HL-60 (cell line): ENCODE results near the gene ATP8B3.
"Not testable (repeated sequence)": the region's sequence is repeated elsewhere in the genome, so short reads cannot be mapped to it uniquely, and the experiment has no call there.

ENCODE experiments used
- DNase-seq, 2 experiments: peaks; one replicate each; pipeline ENCODE4 v3.0.0-alpha.2; 2010 to 2020; ENCODE audit warnings: low read depth in 1 of 2, low spot score in 1 of 2
- H3K27ac ChIP-seq: fragments of 250-450 bp; sonication (Bioruptor Pico); replicated peaks from 2 replicates; pipeline ENCODE4 v1.5.1; 2020; ENCODE audit warnings: mild to moderate bottlenecking, moderate library complexity
- H3K27me3 ChIP-seq: fragments of 250-450 bp; sonication (Bioruptor Pico); 2 replicates; pipeline ENCODE4 v1.5.1; 2021; ENCODE audit warnings: mild to moderate bottlenecking, moderate library complexity; ENCODE audit not compliant: insufficient read depth, poor library complexity, severe bottlenecking
- H3K4me3 ChIP-seq: replicated peaks from 2 replicates; pipeline ENCODE4 v1.5.1; 2011; ENCODE audit warnings: mild to moderate bottlenecking, control low read depth, low read length; ENCODE audit not compliant: insufficient read depth
- GABPA ChIP-seq: IDR thresholded peaks from 2 replicates; pipeline ENCODE4 v1.6.1; 2012; ENCODE audit warnings: low read depth
- POLR2AphosphoS5 ChIP-seq: IDR thresholded peaks from 2 replicates; pipeline ENCODE4 v1.6.1; 2012; ENCODE audit warnings: low read depth
- SPI1 ChIP-seq: IDR thresholded peaks from 2 replicates; pipeline ENCODE4 v1.6.1; 2012; ENCODE audit warnings: low read depth, mild to moderate bottlenecking, borderline replicate concordance
- TF ChIP-seq, protein P1 (sequence below): IDR thresholded peaks from 2 replicates; pipeline ENCODE4 v1.6.1; 2012; ENCODE audit warnings: low read depth; ENCODE audit not compliant: insufficient replicate concordance
- TF ChIP-seq, protein P2 (sequence below): IDR thresholded peaks from one replicate; pipeline ENCODE4 v1.5.1; 2011; ENCODE audit warnings: low read length, control low read depth, inconsistent platforms; ENCODE audit not compliant: insufficient read depth

The ATP8B3 gene

DNA sequence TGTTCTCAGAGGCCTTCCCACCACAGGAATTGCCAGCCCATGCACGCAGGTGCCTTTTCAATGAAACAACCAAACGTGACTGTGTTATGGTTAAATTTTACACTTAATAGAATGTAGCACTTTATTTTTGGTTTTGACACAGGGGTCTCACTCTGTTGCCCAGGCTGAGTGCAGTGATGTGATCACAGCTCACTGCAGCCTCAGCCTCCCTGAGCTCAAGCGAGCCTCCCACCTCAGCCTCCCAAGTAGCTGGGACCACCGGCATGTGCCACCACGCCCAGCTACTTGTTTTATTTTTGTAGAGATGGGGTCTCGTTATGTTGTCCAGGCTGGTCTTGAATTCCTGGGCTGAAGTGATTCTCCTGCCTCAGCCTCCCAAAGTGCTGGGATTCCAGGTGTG is 7.2 kb downstream of the ATP8B3 start:
- no peaks in the 10 kb centered on the region for H3K27me3 ChIP-seq
- no peak overlapping the region for H3K27ac ChIP-seq
- H3K4me3 ChIP-seq, result no peak overlapping the region
- DNase-seq, result no peak
- TF ChIP-seq SPI1 (no peak), POLR2AphosphoS5 (no peak), GABPA (no peak)
- TF ChIP-seq, protein P1, sequence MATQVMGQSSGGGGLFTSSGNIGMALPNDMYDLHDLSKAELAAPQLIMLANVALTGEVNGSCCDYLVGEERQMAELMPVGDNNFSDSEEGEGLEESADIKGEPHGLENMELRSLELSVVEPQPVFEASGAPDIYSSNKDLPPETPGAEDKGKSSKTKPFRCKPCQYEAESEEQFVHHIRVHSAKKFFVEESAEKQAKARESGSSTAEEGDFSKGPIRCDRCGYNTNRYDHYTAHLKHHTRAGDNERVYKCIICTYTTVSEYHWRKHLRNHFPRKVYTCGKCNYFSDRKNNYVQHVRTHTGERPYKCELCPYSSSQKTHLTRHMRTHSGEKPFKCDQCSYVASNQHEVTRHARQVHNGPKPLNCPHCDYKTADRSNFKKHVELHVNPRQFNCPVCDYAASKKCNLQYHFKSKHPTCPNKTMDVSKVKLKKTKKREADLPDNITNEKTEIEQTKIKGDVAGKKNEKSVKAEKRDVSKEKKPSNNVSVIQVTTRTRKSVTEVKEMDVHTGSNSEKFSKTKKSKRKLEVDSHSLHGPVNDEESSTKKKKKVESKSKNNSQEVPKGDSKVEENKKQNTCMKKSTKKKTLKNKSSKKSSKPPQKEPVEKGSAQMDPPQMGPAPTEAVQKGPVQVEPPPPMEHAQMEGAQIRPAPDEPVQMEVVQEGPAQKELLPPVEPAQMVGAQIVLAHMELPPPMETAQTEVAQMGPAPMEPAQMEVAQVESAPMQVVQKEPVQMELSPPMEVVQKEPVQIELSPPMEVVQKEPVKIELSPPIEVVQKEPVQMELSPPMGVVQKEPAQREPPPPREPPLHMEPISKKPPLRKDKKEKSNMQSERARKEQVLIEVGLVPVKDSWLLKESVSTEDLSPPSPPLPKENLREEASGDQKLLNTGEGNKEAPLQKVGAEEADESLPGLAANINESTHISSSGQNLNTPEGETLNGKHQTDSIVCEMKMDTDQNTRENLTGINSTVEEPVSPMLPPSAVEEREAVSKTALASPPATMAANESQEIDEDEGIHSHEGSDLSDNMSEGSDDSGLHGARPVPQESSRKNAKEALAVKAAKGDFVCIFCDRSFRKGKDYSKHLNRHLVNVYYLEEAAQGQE, result no peak
- TF ChIP-seq, protein P2, sequence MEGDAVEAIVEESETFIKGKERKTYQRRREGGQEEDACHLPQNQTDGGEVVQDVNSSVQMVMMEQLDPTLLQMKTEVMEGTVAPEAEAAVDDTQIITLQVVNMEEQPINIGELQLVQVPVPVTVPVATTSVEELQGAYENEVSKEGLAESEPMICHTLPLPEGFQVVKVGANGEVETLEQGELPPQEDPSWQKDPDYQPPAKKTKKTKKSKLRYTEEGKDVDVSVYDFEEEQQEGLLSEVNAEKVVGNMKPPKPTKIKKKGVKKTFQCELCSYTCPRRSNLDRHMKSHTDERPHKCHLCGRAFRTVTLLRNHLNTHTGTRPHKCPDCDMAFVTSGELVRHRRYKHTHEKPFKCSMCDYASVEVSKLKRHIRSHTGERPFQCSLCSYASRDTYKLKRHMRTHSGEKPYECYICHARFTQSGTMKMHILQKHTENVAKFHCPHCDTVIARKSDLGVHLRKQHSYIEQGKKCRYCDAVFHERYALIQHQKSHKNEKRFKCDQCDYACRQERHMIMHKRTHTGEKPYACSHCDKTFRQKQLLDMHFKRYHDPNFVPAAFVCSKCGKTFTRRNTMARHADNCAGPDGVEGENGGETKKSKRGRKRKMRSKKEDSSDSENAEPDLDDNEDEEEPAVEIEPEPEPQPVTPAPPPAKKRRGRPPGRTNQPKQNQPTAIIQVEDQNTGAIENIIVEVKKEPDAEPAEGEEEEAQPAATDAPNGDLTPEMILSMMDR, result no peak

DNA sequence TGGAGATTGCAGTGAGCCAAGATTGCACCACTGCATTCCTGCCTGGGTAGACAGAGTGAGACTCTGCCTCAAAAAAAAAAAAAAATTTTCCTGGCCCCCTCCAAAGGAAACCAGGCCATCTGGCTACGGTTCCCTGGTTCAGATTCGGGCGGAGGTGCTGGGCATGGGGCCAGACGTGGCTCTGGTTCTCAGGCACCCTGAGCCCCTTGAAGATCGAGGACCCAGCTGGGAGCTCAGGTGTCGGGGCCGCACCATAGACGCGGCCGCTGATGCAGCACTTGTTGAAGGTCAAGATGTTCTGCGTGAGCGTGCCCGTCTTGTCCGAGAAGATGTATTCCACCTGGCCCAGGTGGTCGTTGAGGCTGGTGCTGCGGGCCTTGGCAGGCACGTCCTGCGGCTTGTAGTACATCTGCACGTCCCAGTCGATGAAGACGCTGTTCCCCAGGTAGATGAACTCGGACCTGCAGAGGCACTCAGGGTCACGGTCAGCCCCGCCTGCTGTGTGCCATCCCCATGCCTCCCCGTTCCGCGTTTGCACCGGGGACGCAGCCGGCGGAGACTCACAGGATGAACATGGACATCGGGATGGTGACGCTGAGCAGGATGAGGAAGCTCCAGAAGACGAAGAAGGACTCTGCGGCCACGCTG is 12.3 kb downstream of the ATP8B3 start:
- no peak overlapping the region for H3K27ac ChIP-seq
- H3K4me3 ChIP-seq, result no peak overlapping the region
- H3K27me3 ChIP-seq, result peaks cover 2% of the 10 kb centered on the region
- TF ChIP-seq POLR2AphosphoS5 (no peak), GABPA (no peak), SPI1 (no peak)
- TF ChIP-seq, protein P2, result no peak
- TF ChIP-seq, protein P1, result no peak
- DNase-seq, result no peak

DNA sequence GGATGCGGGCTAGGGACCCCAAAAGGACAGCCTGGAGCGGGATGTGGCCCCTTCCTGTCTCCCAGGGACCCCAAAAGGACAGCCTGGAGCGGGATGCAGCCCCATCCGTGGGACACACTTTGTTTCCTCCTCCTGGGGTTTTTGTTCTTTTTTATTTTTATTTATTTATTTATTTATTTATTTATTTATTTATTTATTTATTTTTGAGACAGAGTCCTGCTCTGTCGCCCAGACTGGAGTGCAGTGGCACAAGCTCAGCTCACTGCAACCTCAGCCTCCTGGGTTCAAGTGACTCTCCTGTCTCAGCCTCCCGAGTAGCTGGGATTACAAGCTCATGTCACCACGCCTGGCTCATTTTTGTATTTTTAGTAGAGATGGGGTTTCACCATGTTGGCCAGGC is 14.8 kb downstream of the ATP8B3 start:
- H3K27me3 ChIP-seq, H3K4me3 ChIP-seq, DNase-seq, H3K27ac ChIP-seq: not testable (repeated sequence)

DNA sequence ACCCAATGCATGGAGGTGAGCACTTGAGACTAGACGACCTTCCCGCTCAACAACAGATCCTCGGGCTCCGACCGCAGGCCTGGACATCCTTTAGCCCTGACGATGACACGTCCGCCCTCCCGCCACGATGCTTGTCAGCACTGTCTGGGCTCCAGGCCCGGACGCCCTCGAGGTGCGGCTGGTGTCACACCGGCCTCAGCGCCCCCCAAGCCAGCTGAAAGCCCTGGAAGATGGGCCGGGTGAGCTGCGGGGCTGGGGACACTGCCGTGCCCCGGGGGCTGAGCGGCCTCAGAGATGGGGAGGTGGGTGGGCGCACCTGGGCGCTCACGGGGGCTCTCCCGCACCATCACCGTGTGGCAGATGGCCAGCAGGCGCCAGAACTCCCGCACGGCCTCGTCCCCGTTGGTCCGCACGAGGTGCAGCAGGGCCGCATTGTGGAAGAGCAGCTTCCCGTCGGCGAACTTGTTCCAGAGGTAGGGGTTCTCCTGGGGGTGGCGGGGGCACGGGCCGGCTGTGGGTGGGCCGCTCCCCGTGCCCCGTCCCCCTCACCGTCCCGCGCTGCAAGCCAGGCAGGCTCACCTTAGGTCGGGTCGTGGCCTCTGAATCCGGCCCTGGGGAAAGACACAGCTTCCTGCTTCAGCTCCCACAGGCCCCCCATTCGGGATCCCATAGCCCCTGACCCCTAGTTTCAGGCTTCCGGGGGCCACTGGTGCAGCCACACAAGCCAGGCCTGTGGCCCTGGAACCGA is 15.5 kb downstream of the ATP8B3 start:
- Histone ChIP-seq H3K27me3 (peaks cover 2% of the 10 kb centered on the region), H3K4me3 (no peak overlapping the region), H3K27ac (no peak overlapping the region)
- no peak for TF ChIP-seq GABPA
- TF ChIP-seq, protein P2, result no peak
- no peak for TF ChIP-seq POLR2AphosphoS5
- TF ChIP-seq, protein P1, result no peak
- TF ChIP-seq SPI1, result no peak
- no peak for DNase-seq
